GM18499 (cell line): ENCODE measurements around the gene SIK3.

ENCODE experiments used
- ATAC-seq: cut with Tn5 transposase; IDR thresholded peaks from one replicate; pipeline ENCODE4 v1.9.1; 2021; ENCODE audit warnings: moderate number of reproducible peaks; ENCODE audit not compliant: insufficient read depth, unreplicated experiment

The SIK3 gene

DNA sequence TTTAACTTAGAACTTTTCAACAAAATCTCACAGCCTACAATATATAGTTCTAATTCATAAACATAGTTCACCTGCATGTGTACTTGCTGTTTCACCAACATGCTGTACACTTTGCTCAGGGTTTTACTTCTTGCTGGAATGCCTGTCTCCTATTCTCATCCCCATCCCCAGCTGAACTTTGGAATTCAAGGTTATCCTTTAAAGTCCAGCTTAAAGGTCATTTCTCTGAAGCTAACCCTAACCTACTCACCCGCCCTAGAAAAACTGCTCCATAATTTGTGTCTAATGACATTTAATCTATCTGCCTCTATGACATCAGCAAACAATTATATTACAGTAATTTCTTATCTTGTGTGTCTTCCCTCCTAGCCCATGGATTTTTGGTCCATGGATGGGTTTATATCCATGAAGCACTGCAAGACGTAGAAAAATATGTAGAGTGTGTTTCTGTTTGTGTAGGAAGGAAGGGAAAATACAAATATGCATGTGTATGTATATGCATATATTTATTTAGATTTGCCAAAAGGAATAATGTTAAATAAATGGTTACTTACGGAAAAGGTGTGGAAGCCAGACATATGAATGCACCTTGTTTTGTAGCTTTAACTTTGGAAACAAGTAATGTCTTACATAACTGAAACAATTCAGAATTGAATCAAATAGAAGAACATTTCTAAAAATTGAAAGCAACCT is 161.3 kb downstream of the SIK3 start:
- no peak for ATAC-seq

GRCh38 chr11:116935514-116935913 is 162.7 kb downstream of the SIK3 start:
- ATAC-seq, result no peak

DNA sequence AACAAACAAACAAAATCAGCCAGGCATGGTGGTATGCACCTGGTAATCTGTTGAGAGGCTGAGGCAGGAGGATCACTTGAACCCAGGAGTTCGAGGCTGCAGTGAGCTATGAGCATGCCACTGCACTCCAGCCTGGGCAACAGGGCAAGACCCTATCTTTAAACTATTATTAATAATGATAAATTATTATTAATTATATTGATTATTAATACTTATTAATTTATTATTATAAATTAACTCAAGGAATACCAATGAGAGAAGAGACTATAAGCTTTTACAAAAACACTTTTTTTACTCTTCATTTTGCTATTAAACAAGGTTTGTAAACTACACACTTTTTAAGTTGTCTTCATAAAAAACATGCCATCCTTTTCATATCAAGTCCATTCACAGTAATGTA is 163.1 kb downstream of the SIK3 start:
- no peak for ATAC-seq

DNA sequence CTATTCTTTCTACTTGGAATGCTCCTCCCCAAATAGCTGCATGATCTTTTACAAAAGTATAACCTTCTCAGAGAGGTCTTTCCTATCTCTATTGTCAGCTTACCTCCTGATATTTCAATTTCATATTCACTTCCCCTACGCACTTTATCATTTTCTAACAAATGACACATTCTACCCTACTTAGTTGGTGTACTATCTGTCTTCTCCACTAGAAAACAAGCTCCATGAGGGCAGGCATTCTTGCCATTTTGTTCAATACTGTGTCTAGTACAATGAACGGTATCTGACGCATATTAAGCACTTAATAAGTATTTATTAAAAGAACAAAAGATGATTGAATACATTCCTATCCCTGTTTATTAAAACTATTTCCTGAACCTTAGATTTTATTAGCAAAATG is 164.3 kb downstream of the SIK3 start:
- no peak for ATAC-seq

- ATAC-seq, result no peak
Measured at GRCh38 chr11:116932181-116932580, 166.0 kb downstream of the SIK3 start.

DNA sequence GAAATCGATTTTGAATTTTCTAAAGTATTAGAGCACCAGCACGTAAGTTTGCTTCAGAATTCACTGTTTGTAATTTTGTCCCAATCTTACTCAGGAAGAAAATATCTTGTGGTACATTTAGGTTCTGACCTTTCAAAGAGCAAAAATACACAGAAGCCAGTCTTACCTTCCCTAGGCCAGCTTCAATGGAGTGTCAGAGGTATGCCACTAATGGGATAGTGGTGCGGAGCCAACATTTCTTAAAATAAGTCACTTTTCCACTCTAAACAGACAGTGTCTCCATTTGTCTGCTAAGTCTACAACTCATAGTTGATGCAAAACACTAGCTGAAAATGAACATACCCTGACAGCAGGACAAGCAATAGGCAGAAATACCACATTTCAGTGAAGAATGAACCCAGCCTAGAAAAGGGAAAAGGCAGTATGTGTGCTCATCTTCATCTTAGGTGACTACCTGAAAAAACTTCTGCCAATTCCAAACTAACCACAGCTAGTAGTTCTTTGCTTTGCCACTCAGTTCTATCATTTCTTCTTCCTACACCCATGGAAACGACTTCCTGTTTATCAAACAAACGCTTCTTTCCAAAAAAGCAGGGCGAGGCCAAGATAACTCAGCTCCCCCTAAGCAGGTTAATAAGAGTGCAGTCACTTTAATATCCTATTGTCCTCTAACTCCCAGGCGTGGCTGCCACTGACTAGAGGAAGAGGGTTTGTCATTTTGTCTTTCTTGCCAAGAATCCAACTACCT is 166.8 kb downstream of the SIK3 start:
- ATAC-seq, result no peak

- no peak for ATAC-seq
Measured at GRCh38 chr11:116930586-116930985, 167.6 kb downstream of the SIK3 start.

GRCh38 chr11:116930177-116930576 is 168.1 kb downstream of the SIK3 start:
- ATAC-seq, result no peak

- no peak for ATAC-seq
Measured at GRCh38 chr11:116929414-116930090, 168.7 kb downstream of the SIK3 start.

DNA sequence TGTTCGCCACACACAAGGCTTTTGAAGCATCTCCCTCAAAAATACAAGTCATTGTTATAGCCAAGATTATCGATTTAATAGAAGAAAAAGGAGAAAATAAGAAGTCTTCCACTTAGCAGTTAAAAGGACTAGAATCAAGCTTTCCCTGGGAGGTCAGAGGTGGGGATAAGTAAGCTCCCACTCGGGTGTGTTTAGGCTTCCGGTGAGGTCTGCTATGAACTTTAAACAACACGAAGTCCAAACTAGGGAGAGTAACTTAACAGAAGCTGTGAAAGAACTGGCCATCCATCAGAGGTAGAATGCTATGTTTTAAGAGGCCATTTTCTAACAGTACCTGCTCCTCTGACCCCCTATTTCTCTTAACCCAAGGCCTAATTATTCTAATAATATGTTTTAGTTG is 169.4 kb downstream of the SIK3 start:
- no peak for ATAC-seq

DNA sequence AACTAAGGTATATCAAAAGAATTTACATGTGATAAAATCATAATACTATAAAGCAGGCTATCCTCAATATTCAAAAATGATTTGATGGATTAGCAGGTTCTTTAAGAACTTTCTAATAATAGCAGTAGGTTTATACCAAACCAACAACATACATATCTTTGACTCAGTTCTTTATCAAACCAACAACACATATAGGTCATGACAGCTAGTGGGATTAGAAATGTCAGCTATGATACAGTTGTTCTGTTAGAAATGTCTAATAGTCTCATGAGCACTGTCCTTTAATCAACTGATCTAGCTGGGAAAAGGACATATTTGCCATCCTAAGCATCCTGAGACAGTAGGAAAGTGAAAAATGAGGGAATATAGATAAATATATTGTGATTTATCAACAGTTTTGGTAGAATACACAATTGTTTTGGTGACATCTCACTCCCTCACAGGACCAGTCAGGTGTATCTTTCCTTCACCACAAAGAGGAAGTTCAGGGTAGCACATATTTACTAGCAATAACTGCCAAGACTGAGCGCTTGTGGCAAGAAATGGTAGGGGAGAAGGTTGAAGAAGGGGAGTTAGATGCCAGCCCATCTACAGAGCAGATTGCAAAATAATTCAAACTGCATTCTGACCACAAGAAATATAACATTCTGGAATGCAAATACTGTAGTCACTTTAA is 170.0 kb downstream of the SIK3 start:
- ATAC-seq, result no peak

GRCh38 chr11:116927163-116927974 is 170.9 kb downstream of the SIK3 start:
- no peak for ATAC-seq

DNA sequence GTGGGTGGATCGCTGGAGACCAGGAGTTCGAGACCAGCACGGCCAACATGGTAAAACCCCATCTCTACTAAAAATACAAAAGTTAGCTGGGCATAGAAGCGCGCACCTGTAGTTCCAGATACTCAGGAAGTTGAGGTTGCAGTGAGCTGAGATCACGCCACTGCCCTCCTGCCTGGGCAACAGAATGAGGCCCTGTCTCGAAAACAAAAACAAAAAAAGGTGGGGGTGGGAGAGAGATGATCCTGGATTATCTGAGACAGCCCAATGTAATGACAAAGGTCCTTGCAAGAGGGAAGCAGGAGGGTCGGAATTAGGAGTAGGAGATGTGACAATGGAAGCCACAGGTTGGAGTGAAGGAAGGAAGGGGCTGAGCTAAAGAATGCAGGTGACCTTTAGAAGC is 173.2 kb downstream of the SIK3 start:
- no peak for ATAC-seq

DNA sequence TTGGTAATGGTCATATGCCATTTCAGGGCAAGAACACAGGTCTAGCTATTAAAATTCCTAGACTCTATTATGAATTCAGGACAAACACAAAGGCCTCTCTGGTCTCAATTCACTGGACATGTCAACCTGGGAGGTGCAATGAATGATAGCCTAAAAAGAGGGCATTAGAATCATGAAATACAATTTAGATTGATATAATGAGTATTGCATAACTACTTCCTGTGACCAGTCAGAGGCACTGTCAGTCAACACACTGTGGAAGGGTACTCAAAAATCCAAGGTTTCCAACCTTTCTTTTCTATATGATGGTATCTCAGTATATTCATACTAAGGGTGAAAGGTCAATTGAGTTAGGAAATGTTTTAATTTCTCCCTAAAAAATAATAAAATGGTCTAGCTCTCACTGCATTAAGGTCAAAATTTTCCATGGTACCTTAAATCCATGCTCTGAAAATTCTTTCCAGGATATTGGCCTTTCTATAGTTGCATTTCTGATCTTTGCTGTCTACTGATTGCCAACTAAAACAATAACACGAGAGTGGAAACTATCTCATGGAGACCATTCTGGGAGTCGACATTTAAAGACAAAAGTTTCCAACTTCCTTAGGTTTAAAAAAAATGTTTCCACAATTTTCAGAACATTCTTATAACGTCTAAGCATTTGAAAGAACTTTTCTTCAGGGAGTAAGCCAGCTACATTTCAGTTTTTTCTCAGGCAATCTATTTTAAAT is 179.1 kb downstream of the SIK3 start:
- no peak for ATAC-seq

DNA sequence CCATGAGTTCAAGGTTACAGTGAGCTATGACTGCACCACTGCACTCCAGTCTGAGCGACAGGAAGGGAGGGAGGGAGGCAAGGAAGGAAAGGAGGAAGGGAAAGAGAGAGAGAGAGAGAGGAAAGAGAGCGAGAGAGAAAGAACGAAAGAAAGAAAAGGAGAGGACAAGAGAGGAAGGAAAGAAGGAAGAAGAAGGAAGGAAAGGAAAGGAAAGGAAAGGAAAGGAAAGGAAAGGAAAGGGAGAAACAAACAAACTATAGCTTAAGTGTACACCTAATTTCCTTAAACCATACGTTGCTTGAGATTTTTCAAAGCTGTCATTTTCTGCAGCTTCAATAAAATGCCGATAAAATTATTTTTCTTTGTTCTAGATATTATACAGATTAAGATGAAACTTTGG is 180.6 kb downstream of the SIK3 start:
- no peak for ATAC-seq

DNA sequence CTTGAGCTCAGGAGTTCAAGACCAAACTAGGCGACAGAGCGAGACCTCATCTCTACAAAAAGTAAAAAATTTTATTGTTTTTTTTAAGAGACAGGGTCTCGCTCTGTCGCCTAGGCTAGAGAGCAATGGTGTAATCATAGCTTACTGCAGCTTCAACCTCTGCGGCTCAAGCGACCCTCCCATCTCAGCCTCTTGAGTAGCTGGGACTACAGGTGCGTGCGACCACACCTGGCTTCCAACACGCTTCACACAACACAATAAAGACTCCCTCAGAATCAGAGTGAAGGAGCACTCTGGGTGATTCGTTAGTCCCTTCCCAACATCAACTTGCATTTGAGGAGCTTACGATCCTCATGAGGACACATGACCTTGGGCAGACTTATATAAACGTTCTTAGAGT is 181.3 kb downstream of the SIK3 start:
- ATAC-seq, result no peak

DNA sequence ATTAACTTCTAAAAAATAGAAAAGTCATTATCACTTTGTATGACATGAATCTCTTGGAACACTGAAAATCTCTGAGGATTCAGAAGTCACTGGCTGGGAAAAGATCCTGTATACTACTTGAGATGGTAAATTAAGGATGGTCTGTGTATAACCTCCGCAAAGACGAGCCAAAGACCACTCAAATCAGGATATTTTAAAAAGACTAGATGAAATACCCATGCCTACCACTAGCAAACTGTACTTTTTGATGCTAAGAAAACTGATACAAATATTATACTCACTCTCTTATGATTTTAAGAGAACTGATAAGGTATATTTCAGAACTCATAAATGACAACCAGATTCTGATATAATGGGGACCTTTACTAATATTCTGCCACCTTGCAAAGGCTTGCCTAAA is 182.2 kb downstream of the SIK3 start:
- ATAC-seq, result no peak

- no peak for ATAC-seq
Measured at GRCh38 chr11:116913000-116913399, 185.2 kb downstream of the SIK3 start.

- no peak for ATAC-seq
Measured at GRCh38 chr11:116911976-116912734, 186.1 kb downstream of the SIK3 start.
